ENCODE data around the gene PLXNC1. TPM values are rescaled to one million over a fixed set of nuclear protein-coding genes. Genes with fewer than 3 reads are reported as not detected.

Gene PLXNC1
- total and polyA plus RNA-seq, 3 donors from 2014 or later = 36.5 to 201 (median 96.5) TPM

GRCh38 chr12:94265966-94266745, 117.8 kb downstream of the PLXNC1 start:
- Histone ChIP-seq H3K4me1 (peaks cover 34% of the 10 kb centered on the region), H3K9me3 (no peaks in the 10 kb centered on the region), H3K27me3 (no peaks in the 10 kb centered on the region), H3K27ac (peak overlapping the region in 1 of 2 donors; percentile 4), H3K36me3 (ENCODE audit: low read depth, missing control alignments) (no peaks in the 10 kb centered on the region), H3K4me3 (no peak overlapping the region)
- no peak for DNase-seq
- intact Hi-C loops (cut with DNase I; ENCODE audit: low total_unique reads) = no loop called here
- 83 to 86% methylated on average over 11 to 14 of the region's 14 CpGs for WGBS, 2 donors
- TF ChIP-seq CTCF (IDR thresholded peaks at IDR 0.05) (no peak), POLR2A (IDR thresholded peaks at IDR 0.05) (no peak)

- Histone ChIP-seq H3K9me3 (no peaks in the 10 kb centered on the region), H3K27me3 (no peaks in the 10 kb centered on the region), H3K4me3 (no peak overlapping the region), H3K27ac (peak overlapping the region in 1 of 2 donors; percentile 4), H3K36me3 (ENCODE audit: low read depth, missing control alignments) (no peaks in the 10 kb centered on the region), H3K4me1 (peaks cover 26% of the 10 kb centered on the region)
- 69 to 71% methylated on average over 11 of the region's 11 CpGs for WGBS, 2 donors
- intact Hi-C loops (cut with DNase I; ENCODE audit: low total_unique reads) = no loop called here
- no peak for DNase-seq
- TF ChIP-seq POLR2A (IDR thresholded peaks at IDR 0.05) = no peak
These were observed 118.6 kb downstream of the PLXNC1 start for GRCh38 chr12:94266796-94267536.

- intact Hi-C loops (cut with DNase I; ENCODE audit: low total_unique reads) = no loop called here
- H3K36me3 ChIP-seq (ENCODE audit: low read depth, missing control alignments) = no peaks in the 10 kb centered on the region
- peaks cover 24% of the 10 kb centered on the region for H3K4me1 ChIP-seq
- H3K27ac ChIP-seq = no peak overlapping the region
- WGBS, 2 donors = 64 to 77% methylated on average over 3 of the region's 3 CpGs
- no peaks in the 10 kb centered on the region for H3K9me3 ChIP-seq
- DNase-seq = no peak
- H3K4me3 ChIP-seq = no peak overlapping the region
- no peak for TF ChIP-seq CTCF (IDR thresholded peaks at IDR 0.05)
- TF ChIP-seq POLR2A (IDR thresholded peaks at IDR 0.05) = no peak
- H3K27me3 ChIP-seq = no peaks in the 10 kb centered on the region
These were observed 119.1 kb downstream of the PLXNC1 start for GRCh38 chr12:94267537-94267872.

- Histone ChIP-seq H3K4me3 (no peak overlapping the region), H3K27ac (no peak overlapping the region), H3K36me3 (ENCODE audit: low read depth, missing control alignments) (no peaks in the 10 kb centered on the region), H3K4me1 (peaks cover 20% of the 10 kb centered on the region), H3K9me3 (no peaks in the 10 kb centered on the region), H3K27me3 (no peaks in the 10 kb centered on the region)
- WGBS, 2 donors = 86 to 88% methylated on average over 5 of the region's 5 CpGs
- TF ChIP-seq POLR2A (IDR thresholded peaks at IDR 0.05) (no peak), CTCF (IDR thresholded peaks at IDR 0.05) (no peak)
- DNase-seq = no peak
- intact Hi-C loops (cut with DNase I; ENCODE audit: low total_unique reads) = no loop called here
These were observed 119.6 kb downstream of the PLXNC1 start for GRCh38 chr12:94267921-94268471.

GRCh38 chr12:94269316-94269999, 121.1 kb downstream of the PLXNC1 start:
- intact Hi-C loops (cut with DNase I; ENCODE audit: low total_unique reads) = no loop called here
- TF ChIP-seq POLR2A (IDR thresholded peaks at IDR 0.05) = no peak
- TF ChIP-seq CTCF (IDR thresholded peaks at IDR 0.05) = no peak
- H3K27ac ChIP-seq = no peak overlapping the region
- no peaks in the 10 kb centered on the region for H3K9me3 ChIP-seq
- DNase-seq = no peak
- H3K36me3 ChIP-seq (ENCODE audit: low read depth, missing control alignments) = no peaks in the 10 kb centered on the region
- H3K4me3 ChIP-seq = no peak overlapping the region
- 82 to 94% methylated on average over 4 of the region's 4 CpGs for WGBS, 2 donors
- no peaks in the 10 kb centered on the region for H3K27me3 ChIP-seq
- H3K4me1 ChIP-seq = peaks cover 7% of the 10 kb centered on the region
